ENCODE results near the gene LDLRAD1. TPM values are rescaled to one million over a fixed set of nuclear protein-coding genes. Genes with fewer than 3 reads are reported as not detected.

The LDLRAD1 gene
- total RNA-seq, 1 experiment from 2014 or later = not detected

DNA sequence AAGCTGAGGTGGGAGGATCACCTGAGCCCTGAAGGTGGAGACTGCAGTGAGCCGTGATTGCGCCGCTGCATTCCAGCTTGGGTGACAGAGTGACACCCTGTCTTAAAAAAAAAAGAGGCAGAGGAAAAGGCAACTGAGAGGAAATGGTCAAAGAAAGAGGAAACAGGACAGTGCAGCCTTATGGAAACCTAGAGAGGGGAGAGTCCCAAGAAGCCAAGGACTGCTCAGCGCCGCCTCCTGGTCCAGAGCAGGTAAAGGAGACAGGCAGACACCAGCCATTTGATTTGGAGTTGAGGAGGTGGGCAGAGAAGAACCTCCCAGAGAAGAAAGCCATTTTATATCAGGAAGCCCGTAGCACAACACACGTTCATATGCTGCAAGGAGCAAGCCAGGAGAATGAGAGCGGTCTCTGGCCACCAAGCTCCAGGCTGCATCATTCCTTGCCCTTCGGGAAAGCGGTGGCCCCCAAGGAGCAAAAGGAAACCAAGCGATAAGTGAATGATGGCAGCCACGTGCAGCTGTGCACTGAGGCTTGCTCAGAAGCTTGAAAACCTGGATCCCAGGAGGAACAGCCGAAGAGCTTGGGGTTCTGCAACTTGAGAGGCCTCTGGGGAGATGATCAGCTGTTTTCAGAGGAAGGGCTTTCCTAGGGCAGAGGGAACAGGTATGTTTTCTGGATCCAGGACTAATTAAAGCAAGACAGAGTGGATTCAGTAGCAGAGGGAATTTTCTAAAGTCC, 38.1 kb downstream of the LDLRAD1 start:
- Mint-ChIP-seq H3K9me3 (no peaks in the 10 kb centered on the region; a peak in 1 of 5 replicates), H3K4me3 (no peak overlapping the region), H3K27me3 (ENCODE audit: low read depth) (peaks cover 9% of the 10 kb centered on the region), H3K36me3 (ENCODE audit: insufficient read depth in 1 of 3, low read depth in 3 of 3) (peaks cover 0 to 2% (median 0%) of the 10 kb centered on the region in 3 experiments; a peak in 2 of 7 replicates), H3K4me1 (peaks cover 19 to 27% of the 10 kb centered on the region in 2 experiments), H3K27ac (no peak overlapping the region; a peak in 2 of 7 replicates)
- Histone ChIP-seq H3K27ac (ENCODE audit: insufficient read length, low read depth, low read length) (no peak overlapping the region), H3K27me3 (ENCODE audit: insufficient read depth, low read length) (no peaks in the 10 kb centered on the region), H2BK120ac (ENCODE audit: low read depth, low read length, poor library complexity, severe bottlenecking) (no peak overlapping the region), H3K9ac (ENCODE audit: extremely low read depth, insufficient read length, low read length) (no peak overlapping the region), H4K5ac (ENCODE audit: insufficient read length, low read depth, low read length) (no peak overlapping the region), H3K56ac (ENCODE audit: insufficient read length, low read depth, low read length) (no peak overlapping the region), H3K79me2 (ENCODE audit: insufficient read depth, low read length) (no peaks in the 10 kb centered on the region), H2AK5ac (ENCODE audit: insufficient read length, low read length) (no peak overlapping the region), H2AFZ (ENCODE audit: low read length) (no peak overlapping the region), H4K20me1 (ENCODE audit: control insufficient read depth, insufficient read depth, insufficient read length) (no peaks in the 10 kb centered on the region), H2BK15ac (ENCODE audit: low read depth, low read length) (no peak overlapping the region), H3T11ph (ENCODE audit: low read length) (no peak overlapping the region), H3K18ac (ENCODE audit: insufficient read length, low read depth, low read length) (no peak overlapping the region), H2BK20ac (ENCODE audit: low read depth, low read length, poor library complexity, severe bottlenecking) (no peak overlapping the region), H3K4me1 (ENCODE audit: insufficient read depth, low read length) (no peaks in the 10 kb centered on the region; the same call in 1 of the 2 replicates), H3K14ac (ENCODE audit: insufficient read depth, low read length) (no peak overlapping the region), H4K91ac (ENCODE audit: insufficient read length, low read depth, low read length) (no peak overlapping the region), H4K8ac (replicated peaks; ENCODE audit: insufficient read length, low read depth, low read length) (no peak overlapping the region), H3K79me1 (ENCODE audit: insufficient read depth, low read depth, low read length, poor library complexity, severe bottlenecking) (no peaks in the 10 kb centered on the region), H3K9me3 (ENCODE audit: control insufficient read depth, low read depth, low read length) (no peaks in the 10 kb centered on the region), H3K4me2 (ENCODE audit: insufficient read depth, insufficient read length, low read length) (no peak overlapping the region), H3K4ac (ENCODE audit: low read depth, low read length) (no peak overlapping the region), H2BK5ac (ENCODE audit: insufficient read length, low read length) (no peak overlapping the region), H3K23me2 (ENCODE audit: insufficient read length, low read depth, low read length, poor library complexity, severe bottlenecking) (peaks cover 8% of the 10 kb centered on the region), H3K23ac (ENCODE audit: insufficient read length, low read depth, low read length) (no peak overlapping the region), H2BK12ac (ENCODE audit: insufficient read length, low read depth, low read length) (peak overlapping the region; percentile 64)
- no CpG with 5 or more reads among the region's 13 CpGs for WGBS (ENCODE audit: extremely low coverage, insufficient read length, low lambda C conversion rate)
- TF ChIP-seq, protein P1, sequence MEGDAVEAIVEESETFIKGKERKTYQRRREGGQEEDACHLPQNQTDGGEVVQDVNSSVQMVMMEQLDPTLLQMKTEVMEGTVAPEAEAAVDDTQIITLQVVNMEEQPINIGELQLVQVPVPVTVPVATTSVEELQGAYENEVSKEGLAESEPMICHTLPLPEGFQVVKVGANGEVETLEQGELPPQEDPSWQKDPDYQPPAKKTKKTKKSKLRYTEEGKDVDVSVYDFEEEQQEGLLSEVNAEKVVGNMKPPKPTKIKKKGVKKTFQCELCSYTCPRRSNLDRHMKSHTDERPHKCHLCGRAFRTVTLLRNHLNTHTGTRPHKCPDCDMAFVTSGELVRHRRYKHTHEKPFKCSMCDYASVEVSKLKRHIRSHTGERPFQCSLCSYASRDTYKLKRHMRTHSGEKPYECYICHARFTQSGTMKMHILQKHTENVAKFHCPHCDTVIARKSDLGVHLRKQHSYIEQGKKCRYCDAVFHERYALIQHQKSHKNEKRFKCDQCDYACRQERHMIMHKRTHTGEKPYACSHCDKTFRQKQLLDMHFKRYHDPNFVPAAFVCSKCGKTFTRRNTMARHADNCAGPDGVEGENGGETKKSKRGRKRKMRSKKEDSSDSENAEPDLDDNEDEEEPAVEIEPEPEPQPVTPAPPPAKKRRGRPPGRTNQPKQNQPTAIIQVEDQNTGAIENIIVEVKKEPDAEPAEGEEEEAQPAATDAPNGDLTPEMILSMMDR (conservative IDR thresholded peaks at IDR 0.05) = peak; percentile 47; the same call in 2 of the 3 replicates
- DNase-seq = peak; percentile 51

Data from H9 (cell line).